ENCODE results near the gene RNU1-3.
"Not testable (repeated sequence)": the region's sequence is repeated elsewhere in the genome, so short reads cannot be mapped to it uniquely, and the experiment has no call there.

Gene RNU1-3

GRCh38 chr1:16666502-16667413 lies at the start of gene RNU1-3:
Gene RNU1-3, minus strand, starts transcription at chr1:16666948.
- DNase-seq (ENCODE audit: low spot score), result not testable (repeated sequence)

- not testable (repeated sequence) for DNase-seq (ENCODE audit: low spot score)
Observed at GRCh38 chr1:16713480-16713879, 46.7 kb upstream of the RNU1-3 start.

DNA sequence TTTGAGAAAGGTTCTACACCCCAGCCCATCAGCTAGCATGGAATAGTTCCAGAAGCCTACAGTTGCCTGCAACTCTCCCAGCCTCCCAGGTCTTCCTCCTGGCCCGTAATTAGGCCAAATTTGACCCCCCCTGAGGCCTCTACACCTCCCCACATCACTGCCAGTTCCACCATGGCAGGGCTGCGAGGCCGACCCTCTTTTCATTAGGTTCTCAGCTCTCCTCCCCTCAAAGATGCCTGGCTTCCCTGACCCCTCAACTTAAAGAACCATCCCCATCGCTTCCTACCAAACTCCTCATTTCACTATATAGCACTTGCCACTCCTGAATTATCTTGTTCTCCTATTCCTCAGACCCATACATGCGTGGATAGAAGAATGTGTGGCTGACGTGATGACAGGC lies 46.2 kb upstream of the RNU1-3 start:
- DNase-seq (ENCODE audit: low spot score), result not testable (repeated sequence)

- not testable (repeated sequence) for DNase-seq (ENCODE audit: low spot score)
Observed at GRCh38 chr1:16712582-16712981, 45.8 kb upstream of the RNU1-3 start.

- not testable (repeated sequence) for DNase-seq (ENCODE audit: low spot score)
Observed at GRCh38 chr1:16712131-16712530, 45.4 kb upstream of the RNU1-3 start.

DNA sequence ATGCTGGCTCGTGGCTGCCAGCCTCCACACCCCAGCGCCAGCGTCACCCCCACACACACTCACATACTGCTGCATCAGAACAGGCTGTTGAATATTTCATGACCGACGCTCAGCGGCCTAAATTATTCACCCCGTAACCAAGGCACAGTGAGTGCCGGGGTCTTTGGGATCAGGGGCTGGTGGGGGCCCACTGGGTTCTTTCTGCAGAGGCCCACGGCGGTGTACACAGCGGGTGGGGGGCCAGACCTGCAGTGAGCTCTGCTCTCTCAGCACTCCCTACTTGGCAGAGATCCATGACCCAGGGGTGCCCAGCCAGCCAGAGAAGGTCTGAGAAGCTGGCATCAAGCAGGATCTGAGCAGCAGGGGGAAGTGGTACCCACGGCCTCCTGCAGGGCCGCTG lies 43.9 kb upstream of the RNU1-3 start:
- DNase-seq (ENCODE audit: low spot score), result not testable (repeated sequence)

- DNase-seq (ENCODE audit: low spot score), result not testable (repeated sequence)
Observed at GRCh38 chr1:16709659-16710087, 42.9 kb upstream of the RNU1-3 start.

DNA sequence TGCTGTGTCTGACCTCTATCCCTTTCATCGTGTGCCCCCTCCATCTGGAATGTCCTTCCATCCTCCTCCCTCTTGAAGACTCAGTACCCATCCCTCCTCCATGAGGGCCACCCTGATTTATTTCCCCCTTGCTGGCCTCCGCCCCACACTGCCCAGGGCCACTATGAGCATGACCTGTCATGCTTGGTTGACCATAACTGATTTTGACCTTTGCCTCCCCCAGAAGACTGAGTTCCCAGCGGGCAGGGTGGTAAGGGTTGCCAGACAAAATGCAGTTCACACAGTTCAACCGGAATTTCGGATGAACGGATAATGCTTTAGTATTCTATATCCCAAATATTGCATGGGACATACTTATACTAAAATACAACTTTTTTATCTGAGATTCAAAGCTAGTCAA lies 42.0 kb upstream of the RNU1-3 start:
- not testable (repeated sequence) for DNase-seq (ENCODE audit: low spot score)

DNA sequence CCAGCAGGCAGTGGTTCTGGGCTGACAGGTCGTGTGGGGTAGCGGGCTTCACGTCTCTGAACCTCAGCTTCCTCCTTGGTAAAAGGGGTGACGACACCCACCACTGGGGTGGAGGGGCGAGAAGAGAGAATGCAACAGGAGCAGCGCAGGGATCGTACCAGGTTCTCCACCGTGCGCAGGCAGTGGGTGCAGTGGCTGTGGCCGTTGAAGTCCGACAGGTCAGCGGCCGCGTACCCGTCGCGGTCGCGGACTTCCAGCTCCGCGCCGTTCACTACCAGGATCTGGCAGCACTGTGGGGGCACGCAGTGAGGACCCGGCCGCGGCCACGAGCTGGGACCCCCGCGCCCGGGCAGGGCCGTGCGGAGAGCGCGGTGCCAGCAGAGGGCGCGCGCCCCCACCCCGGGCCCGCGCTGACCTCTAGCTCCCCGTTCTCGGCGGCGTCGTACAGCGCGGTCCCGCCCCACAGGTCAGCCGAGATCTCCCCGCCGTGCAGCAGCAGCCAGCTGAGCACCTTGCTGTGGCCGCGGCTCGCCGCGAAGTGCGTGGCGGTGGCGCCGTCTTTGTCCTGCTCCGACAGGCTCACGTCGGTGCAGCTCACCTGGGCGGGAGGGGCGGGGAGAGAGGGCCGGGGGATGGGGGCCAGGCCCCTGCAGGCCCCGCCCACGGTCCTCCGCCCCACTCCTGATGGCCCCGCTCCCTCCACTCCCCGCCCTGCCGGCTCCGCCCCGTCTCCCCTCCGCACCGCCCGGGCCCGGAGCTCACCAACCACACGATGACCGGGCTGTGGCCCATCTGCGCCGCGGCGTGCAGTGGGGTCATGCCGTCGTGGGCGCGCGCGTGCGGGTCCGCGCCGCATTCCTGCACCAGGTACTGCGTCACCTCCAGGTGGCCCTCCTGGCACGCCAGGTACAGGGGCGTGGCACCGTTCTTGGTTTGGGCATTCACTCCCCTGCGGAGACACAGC lies 40.7 kb upstream of the RNU1-3 start:
- DNase-seq (ENCODE audit: low spot score), result not testable (repeated sequence)

- not testable (repeated sequence) for DNase-seq (ENCODE audit: low spot score)
Observed at GRCh38 chr1:16706302-16706701, 39.6 kb upstream of the RNU1-3 start.

DNA sequence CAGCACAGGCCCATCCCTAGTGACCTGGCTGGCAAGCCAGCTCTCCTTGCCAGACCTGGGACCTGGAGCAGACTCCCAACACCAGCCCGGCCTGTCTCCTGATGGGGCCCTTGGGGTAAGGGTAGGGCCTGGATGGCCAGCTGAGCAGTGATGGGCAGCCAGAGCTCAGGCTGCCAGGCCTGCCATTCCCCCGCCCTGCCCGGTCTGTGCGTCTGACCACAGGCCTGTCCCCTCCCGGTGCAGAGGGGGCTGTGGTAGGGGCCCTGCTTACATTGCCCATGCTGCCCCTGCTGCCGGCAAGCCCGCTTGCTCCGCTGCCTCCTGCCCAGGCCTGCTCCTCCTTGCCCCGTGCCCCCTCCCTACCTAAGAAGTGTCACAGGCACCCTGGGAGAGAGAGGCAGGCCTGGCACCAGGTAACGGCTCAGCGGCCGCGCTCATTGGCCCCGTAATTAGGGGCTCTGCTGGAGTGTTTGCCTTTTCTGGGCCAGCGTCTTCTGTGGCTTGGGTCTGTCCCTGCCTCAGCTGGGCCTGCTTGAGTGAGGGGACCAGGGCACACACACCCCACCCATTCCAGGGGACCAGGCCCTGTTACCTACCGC lies 37.9 kb upstream of the RNU1-3 start:
- DNase-seq (ENCODE audit: low spot score), result not testable (repeated sequence)

GRCh38 chr1:16704076-16704475 lies 37.3 kb upstream of the RNU1-3 start:
- DNase-seq (ENCODE audit: low spot score), result not testable (repeated sequence)

GRCh38 chr1:16703602-16704001 lies 36.9 kb upstream of the RNU1-3 start:
- not testable (repeated sequence) for DNase-seq (ENCODE audit: low spot score)

DNA sequence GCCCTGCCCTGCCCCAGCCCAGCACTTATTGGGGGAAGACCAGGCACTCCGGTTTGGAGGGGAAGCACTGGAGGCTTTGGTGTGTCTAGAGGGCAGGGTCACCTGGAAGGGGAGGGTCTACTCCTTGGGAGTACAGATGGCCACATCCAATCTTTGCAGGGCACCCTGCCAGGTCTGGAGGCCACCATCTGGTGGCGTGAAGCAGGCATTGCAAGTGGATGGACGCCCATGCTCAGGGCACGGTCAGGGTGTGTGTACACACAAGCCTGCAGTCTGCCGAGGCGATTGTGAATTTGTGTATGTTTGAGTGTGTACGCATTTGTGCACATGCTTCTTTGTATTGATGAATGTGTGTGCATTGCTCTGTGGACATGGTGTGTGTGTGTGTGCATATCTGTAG lies 36.4 kb upstream of the RNU1-3 start:
- not testable (repeated sequence) for DNase-seq (ENCODE audit: low spot score)

DNA sequence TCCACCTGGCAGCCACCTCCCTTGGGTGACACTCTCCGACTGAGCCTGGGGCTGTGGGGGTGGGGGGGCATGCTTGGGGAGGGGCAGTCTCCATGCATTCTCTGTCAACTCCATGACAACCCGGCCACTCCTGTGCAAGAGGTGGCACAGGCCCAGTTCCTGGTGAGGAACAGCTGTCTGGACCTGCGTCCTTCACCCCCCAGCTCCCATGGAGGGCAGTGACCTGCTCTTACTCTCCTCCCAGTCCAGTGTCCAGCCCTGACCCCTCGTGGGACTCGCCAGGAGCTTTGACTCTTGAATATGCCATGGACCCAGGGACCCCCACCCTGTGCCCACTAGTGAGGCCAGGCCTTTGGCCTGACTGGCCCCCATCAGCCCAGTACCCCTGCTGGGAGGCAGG lies 35.5 kb upstream of the RNU1-3 start:
- not testable (repeated sequence) for DNase-seq (ENCODE audit: low spot score)

DNA sequence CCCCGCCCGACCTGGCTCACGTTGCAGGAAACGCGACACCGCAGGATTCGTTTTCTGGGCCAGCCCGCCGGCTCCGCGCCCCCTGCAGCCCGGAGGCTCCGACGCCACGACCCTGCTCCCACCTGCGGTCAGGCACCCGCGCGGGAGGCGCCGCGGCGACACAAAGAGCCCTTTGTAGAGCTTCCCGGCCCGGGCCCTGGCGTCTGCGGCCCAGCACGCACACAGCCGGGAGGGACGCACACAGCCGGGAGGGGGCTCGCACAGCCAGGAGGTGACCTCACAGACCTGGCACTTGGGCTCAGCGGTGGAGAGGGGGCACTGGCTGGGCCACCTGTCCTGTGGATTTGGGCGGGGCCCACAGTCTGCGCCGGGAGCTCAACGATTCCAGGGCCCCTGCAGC lies 34.4 kb upstream of the RNU1-3 start:
- DNase-seq (ENCODE audit: low spot score), result not testable (repeated sequence)

DNA sequence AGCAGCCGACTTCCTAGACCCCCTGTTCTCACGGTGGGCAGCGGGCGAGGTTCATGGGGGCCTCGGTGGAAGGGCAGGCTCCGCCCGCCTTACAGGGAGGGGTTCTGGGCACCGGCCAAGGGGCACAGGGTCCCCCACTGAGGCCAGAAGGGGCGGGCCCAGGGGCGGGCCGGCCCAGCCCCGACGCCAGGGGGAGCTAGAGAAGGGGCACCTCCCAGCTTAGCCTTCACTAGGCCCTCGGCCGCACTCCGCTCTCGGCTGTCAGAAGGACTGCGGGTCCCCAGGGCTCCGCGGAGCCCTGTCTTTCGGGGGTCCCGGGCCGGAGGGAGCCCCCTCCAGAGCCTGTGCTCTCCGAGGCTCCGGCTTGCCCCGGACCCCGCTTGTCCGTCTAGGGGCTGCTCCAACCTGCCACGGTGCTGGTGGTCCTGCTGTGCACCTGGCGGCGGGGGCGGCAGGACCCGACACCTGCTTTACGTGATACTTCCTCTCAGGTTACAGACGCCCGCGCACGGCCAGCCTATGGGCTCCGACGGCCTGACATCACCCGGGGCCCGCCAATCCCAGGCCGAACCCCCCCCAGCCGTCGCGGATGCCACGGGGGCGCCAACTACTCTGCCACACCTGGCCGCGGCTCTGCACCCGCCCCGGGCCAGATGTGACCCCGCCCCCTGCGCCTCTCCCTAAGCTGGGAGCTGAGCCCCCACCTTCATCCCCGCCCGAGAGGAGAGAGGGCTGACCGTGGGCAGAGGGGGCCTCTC lies 33.6 kb upstream of the RNU1-3 start:
- not testable (repeated sequence) for DNase-seq (ENCODE audit: low spot score)

GRCh38 chr1:16699440-16699839 lies 32.7 kb upstream of the RNU1-3 start:
- DNase-seq (ENCODE audit: low spot score), result not testable (repeated sequence)

DNA sequence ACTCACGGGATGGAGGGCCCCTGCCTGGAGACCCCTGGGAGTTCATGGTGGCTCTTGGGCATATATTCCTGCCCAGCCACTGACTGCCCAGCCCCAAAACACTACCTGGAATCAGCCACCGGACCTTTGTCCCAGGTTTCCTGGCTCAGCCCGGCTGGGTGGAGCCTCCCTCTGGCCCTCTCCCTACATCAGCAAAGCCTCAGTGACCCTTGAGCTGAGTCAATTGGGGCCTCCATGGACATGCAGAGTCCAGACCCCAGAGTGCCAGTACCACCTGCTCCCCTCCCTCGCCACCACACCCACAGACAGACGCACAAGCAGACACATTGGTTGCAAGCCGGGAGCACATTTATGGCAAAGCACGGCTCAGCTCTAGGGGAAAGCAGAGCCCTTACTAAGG lies 30.4 kb upstream of the RNU1-3 start:
- DNase-seq (ENCODE audit: low spot score), result not testable (repeated sequence)

DNA sequence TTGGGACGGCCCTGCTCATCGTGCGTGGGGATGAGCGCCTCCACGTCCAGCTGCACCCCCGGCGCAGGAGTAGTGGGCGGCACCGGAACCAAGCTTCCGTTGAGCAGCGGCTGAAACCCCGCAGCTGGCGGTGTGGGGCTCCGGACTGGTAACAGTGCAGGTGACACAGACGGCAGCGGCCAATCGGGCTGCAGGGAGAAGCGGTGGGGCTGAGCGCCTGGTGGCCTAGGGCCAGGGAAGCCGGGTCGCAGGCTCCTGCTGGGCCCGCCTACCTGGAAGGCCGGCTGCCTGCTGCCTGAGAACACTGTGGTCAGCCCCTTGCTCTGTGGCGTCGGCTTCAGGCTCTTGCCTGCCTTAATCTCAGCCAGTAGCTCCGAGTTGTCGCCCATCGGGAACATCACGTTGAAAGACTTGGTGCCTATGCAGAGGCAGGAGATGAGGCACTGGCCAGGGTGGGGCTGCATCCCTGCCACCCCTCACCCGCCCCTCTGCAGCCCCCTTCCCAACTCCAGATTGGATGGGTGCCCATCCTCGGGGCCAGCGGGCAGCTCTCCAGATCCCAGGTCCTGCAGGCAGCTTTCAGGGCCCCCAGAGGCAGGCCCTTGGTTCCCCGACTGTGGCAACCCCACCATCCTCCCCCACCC lies 29.9 kb upstream of the RNU1-3 start:
- not testable (repeated sequence) for DNase-seq (ENCODE audit: low spot score)

GRCh38 chr1:16694308-16694702 lies 27.6 kb upstream of the RNU1-3 start:
- DNase-seq (ENCODE audit: low spot score), result not testable (repeated sequence)

Measured in hepatic stellate cell (primary cell).